ENCODE data around the gene OTOG. TPM values are rescaled to one million over a fixed set of nuclear protein-coding genes. Genes with fewer than 3 reads are reported as not detected.

OTOG gene
- total and polyA plus RNA-seq, 11 donors = not detected

DNA sequence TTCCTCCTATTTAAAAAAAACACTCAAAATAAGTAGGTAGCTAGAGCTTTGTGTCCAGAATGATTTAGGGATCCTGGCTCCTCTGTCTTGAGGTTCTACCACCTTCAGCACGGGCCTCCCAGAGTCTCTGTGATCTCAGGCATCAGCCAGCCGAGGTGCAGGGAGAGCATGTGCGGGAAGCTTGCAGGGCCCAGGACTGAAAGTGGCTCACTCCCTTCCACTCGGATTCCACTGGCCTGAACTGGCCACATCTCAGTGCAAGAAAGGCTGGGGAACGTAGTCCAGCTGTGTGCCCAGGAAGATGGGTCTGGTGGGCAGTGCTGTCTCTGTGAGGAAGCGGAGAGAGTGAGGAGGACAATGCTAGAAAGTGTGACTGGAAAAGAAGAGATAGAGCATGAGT lies 104.0 kb downstream of the OTOG start:
- intact Hi-C loops (cut with DNase I) = no loop called here
- 65 to 83% (median 68%) methylated on average over 6 of the region's 6 CpGs for WGBS, 4 donors
- ATAC-seq (no peak), DNase-seq (no peak)
- Histone ChIP-seq H3K4me3 (no peak overlapping the region), H3K36me3 (no peaks in the 10 kb centered on the region), H3K9me3 (peaks cover 0 to 24% (median 5%) of the 10 kb centered on the region in 12 donors), H3K27ac (no peak overlapping the region), H3K4me1 (no peaks in the 10 kb centered on the region), H3K27me3 (peaks cover 0 to 14% (median 6%) of the 10 kb centered on the region in 9 donors)
- TF ChIP-seq POLR2A (IDR thresholded peaks at IDR 0.05) = no peak
- TF ChIP-seq, protein P1, sequence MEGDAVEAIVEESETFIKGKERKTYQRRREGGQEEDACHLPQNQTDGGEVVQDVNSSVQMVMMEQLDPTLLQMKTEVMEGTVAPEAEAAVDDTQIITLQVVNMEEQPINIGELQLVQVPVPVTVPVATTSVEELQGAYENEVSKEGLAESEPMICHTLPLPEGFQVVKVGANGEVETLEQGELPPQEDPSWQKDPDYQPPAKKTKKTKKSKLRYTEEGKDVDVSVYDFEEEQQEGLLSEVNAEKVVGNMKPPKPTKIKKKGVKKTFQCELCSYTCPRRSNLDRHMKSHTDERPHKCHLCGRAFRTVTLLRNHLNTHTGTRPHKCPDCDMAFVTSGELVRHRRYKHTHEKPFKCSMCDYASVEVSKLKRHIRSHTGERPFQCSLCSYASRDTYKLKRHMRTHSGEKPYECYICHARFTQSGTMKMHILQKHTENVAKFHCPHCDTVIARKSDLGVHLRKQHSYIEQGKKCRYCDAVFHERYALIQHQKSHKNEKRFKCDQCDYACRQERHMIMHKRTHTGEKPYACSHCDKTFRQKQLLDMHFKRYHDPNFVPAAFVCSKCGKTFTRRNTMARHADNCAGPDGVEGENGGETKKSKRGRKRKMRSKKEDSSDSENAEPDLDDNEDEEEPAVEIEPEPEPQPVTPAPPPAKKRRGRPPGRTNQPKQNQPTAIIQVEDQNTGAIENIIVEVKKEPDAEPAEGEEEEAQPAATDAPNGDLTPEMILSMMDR (IDR thresholded peaks at IDR 0.05) = no peak

GRCh38 chr11:17651681-17652080 lies 104.6 kb downstream of the OTOG start:
- ATAC-seq = no peak
- Histone ChIP-seq H3K27ac (no peak overlapping the region), H3K4me3 (no peak overlapping the region), H3K4me1 (no peaks in the 10 kb centered on the region), H3K9me3 (peaks cover 0 to 26% (median 5%) of the 10 kb centered on the region in 12 donors), H3K36me3 (no peaks in the 10 kb centered on the region), H3K27me3 (peaks cover 0 to 14% (median 6%) of the 10 kb centered on the region in 9 donors)
- no peak for DNase-seq
- TF ChIP-seq POLR2A (IDR thresholded peaks at IDR 0.05) = no peak
- TF ChIP-seq, protein P1 (IDR thresholded peaks at IDR 0.05) = no peak
- intact Hi-C loops (cut with DNase I) = no loop called here
- WGBS, 4 donors = 41 to 51% (median 45%) methylated on average over 3 to 5 of the region's 5 CpGs

- no peak overlapping the region for H3K4me3 ChIP-seq
- peaks cover 0 to 25% (median 5%) of the 10 kb centered on the region in 12 donors for H3K9me3 ChIP-seq
- 47 to 78% (median 67%) methylated on average over 2 of the region's 2 CpGs for WGBS, 4 donors
- intact Hi-C loops (cut with DNase I) = no loop called here
- ATAC-seq (peak in 1 of 4 donors; percentile 33), DNase-seq (no peak)
- TF ChIP-seq, protein P1 (IDR thresholded peaks at IDR 0.05) = no peak
- TF ChIP-seq POLR2A (IDR thresholded peaks at IDR 0.05) = no peak
- no peaks in the 10 kb centered on the region for H3K4me1 ChIP-seq
- H3K27ac ChIP-seq = no peak overlapping the region
- peaks cover 0 to 14% (median 6%) of the 10 kb centered on the region in 9 donors for H3K27me3 ChIP-seq
- H3K36me3 ChIP-seq = no peaks in the 10 kb centered on the region
These were observed 105.5 kb downstream of the OTOG start for GRCh38 chr11:17652556-17652955.

GRCh38 chr11:17653611-17654010 lies 106.6 kb downstream of the OTOG start:
- intact Hi-C loops (cut with DNase I) = no loop called here
- Histone ChIP-seq H3K36me3 (no peaks in the 10 kb centered on the region), H3K9me3 (peaks cover 0 to 17% (median 5%) of the 10 kb centered on the region in 12 donors), H3K4me3 (no peak overlapping the region), H3K4me1 (no peaks in the 10 kb centered on the region), H3K27me3 (peaks cover 0 to 14% (median 6%) of the 10 kb centered on the region in 9 donors), H3K27ac (no peak overlapping the region)
- DNase-seq (no peak), ATAC-seq (no peak)
- 55 to 71% (median 64%) methylated on average over 10 of the region's 10 CpGs for WGBS, 4 donors
- TF ChIP-seq POLR2A (IDR thresholded peaks at IDR 0.05) = no peak
- TF ChIP-seq, protein P1 (IDR thresholded peaks at IDR 0.05) = no peak
